ENCODE results near the gene PGRMC1. TPM values are rescaled to one million over a fixed set of nuclear protein-coding genes. Genes with fewer than 3 reads are reported as not detected.
A peak's percentile ranks its signal among the peaks of the same experiment; 100 is the strongest.

PGRMC1 gene
- polyA plus RNA-seq, 1 donor (not counting 4 experiments of a cell fraction or from before 2014, with no cell fraction given), result 74.3 TPM

DNA sequence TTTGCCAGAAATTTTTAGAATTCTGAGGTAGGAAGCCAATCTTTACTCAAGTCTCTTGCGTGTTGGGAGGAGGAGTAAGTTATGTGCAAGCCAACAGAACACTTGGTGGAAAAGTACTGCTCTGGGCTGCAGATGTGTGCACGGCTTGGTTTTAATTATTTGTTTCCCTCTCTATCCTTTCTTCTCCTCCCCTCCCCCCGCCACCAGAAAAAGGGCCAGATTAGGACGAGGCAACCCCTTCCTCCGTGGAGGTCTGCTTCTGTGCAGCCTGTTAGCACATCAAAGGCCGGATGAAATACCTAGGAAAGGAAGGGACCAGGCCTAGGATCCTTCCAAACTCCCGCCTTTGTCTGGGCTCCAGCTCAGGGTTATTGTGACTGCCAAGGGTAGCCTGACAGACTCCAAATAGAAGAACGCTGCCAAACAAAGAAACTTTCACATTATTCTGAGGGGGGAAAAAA, 1.0 kb upstream of the PGRMC1 start:
- no peak for FAIRE-seq
- no peak overlapping the region for H3K4me2 ChIP-seq (ENCODE audit: control insufficient read depth, extremely low read depth, insufficient read depth, low read depth, low read length)
- no peak for DNase-seq (ENCODE audit: low read depth, low spot score)
- no peaks in the 10 kb centered on the region for H3K9me3 ChIP-seq (ENCODE audit: control insufficient read depth, low read depth, low read length)
- H2AFZ ChIP-seq (ENCODE audit: control insufficient read depth, low read length), result no peak overlapping the region
- H3K27me3 ChIP-seq (ENCODE audit: control insufficient read depth, extremely low read depth, insufficient read depth, low read length), result no peaks in the 10 kb centered on the region
- no peaks in the 10 kb centered on the region for H4K20me1 ChIP-seq (ENCODE audit: control insufficient read depth, extremely low read depth, insufficient read depth, low read length)
- H3K9ac ChIP-seq (ENCODE audit: control insufficient read depth, extremely low read depth, insufficient read depth, low read length), result no peak overlapping the region
- no peaks in the 10 kb centered on the region for H3K36me3 ChIP-seq (ENCODE audit: control insufficient read depth in 2 of 2, extremely low read depth in 1 of 2, insufficient read depth in 2 of 2, low read length in 2 of 2)
- H3K27ac ChIP-seq (ENCODE audit: control insufficient read depth, insufficient read depth, low read length), result no peak overlapping the region
- TF ChIP-seq EZH2 (IDR thresholded peaks at IDR 0.05; ENCODE audit: low read length), result no peak
- TF ChIP-seq CTCF (optimal IDR thresholded peaks at IDR 0.05 in 1 of 3, IDR thresholded peaks at IDR 0.05 in 1 of 3, conservative IDR thresholded peaks at IDR 0.05 in 1 of 3; ENCODE audit: extremely low read depth in 1 of 3, insufficient read depth in 2 of 3, low read length in 3 of 3), result no peak
- peaks cover 27% of the 10 kb centered on the region for H3K79me2 ChIP-seq (ENCODE audit: control insufficient read depth, insufficient read depth, low read length)
- no peak overlapping the region for H3K4me3 ChIP-seq (ENCODE audit: control insufficient read depth in 2 of 3, extremely low read depth in 1 of 3, insufficient read depth in 2 of 3, low read depth in 1 of 3, low read length in 3 of 3)
- no peaks in the 10 kb centered on the region for H3K9me1 ChIP-seq (ENCODE audit: control insufficient read depth, extremely low read depth, insufficient read depth, low read length)
- H3K4me1 ChIP-seq (ENCODE audit: control insufficient read depth, extremely low read depth, insufficient read depth, low read length), result peaks cover 3% of the 10 kb centered on the region
- dilution Hi-C loops (cut with MboI; ENCODE audit: extremely low pct_ligation_motif_present, low sequenced_read_pairs), result no loop called here

DNA sequence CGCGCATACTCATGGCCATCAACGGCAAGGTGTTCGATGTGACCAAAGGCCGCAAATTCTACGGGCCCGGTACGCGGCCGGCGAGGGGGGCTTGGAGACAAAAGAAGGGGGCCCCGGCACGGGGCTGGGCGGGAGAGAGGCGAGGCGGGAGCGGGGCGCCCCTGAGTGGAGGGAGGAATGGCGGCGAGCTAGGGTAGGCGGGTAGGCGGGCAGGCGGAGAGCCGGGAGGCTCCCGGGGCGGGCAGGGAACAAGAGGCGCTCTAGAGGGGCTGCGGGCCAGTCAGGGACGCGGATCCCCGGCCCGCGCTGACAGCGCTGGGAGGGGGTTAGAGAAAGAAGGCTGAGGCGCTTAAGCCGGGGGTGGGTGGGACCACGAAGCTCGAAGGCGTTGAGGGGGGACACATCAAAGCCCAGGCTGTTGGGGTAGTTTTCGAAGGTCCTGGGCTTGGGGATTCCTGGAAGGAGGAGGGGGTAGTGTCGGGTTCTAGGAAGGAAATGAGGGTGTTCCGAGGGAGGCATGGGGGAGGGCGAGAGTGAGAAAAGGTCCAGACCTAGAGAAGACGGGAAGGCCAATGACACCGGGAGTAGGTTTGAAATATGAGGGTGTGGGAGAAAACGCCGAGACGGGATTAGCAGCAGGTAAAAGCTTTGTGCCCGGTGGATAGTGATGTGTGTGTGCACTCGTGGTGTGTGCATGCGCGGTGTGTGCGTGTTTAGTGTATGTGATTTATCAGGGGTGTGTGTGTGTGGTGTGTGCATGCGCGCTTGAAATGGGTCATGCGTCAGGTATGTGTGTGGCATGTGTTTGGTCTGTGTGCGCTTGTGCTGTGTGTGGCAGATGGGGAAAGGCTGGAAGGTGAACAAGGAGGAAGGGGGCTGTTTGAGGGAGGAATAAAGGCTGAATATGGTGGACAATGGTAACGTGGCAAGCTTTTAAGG, 807 bp downstream of the PGRMC1 start:
- peak overlapping the region; percentile 66 for H2AFZ ChIP-seq (ENCODE audit: control insufficient read depth, low read length)
- FAIRE-seq, result peak; percentile 87
- peaks cover 28% of the 10 kb centered on the region for H3K79me2 ChIP-seq (ENCODE audit: control insufficient read depth, insufficient read depth, low read length)

More for the DNA sequence above, 807 bp downstream of the PGRMC1 start:
- peak overlapping the region; percentile 77 for H3K9ac ChIP-seq (ENCODE audit: control insufficient read depth, extremely low read depth, insufficient read depth, low read length)
- peak overlapping the region; percentile 54 to 74 (median 71) for H3K4me3 ChIP-seq (ENCODE audit: control insufficient read depth in 2 of 3, extremely low read depth in 1 of 3, insufficient read depth in 2 of 3, low read depth in 1 of 3, low read length in 3 of 3)
- H3K27ac ChIP-seq (ENCODE audit: control insufficient read depth, insufficient read depth, low read length), result peak overlapping the region; percentile 52
- dilution Hi-C loops (cut with MboI; ENCODE audit: extremely low pct_ligation_motif_present, low sequenced_read_pairs), result no loop called here
- peaks cover 3% of the 10 kb centered on the region for H3K4me1 ChIP-seq (ENCODE audit: control insufficient read depth, extremely low read depth, insufficient read depth, low read length)
- no peaks in the 10 kb centered on the region for H4K20me1 ChIP-seq (ENCODE audit: control insufficient read depth, extremely low read depth, insufficient read depth, low read length)
- H3K9me1 ChIP-seq (ENCODE audit: control insufficient read depth, extremely low read depth, insufficient read depth, low read length), result no peaks in the 10 kb centered on the region
- H3K36me3 ChIP-seq (ENCODE audit: control insufficient read depth in 2 of 2, extremely low read depth in 1 of 2, insufficient read depth in 2 of 2, low read length in 2 of 2), result no peaks in the 10 kb centered on the region
- no peaks in the 10 kb centered on the region for H3K27me3 ChIP-seq (ENCODE audit: control insufficient read depth, extremely low read depth, insufficient read depth, low read length)
- TF ChIP-seq EZH2 (IDR thresholded peaks at IDR 0.05; ENCODE audit: low read length) (no peak), CTCF (optimal IDR thresholded peaks at IDR 0.05 in 1 of 3, IDR thresholded peaks at IDR 0.05 in 1 of 3, conservative IDR thresholded peaks at IDR 0.05 in 1 of 3; ENCODE audit: extremely low read depth in 1 of 3, insufficient read depth in 2 of 3, low read length in 3 of 3) (no peak)
- peak; percentile 26 for DNase-seq (ENCODE audit: low read depth, low spot score)
- H3K9me3 ChIP-seq (ENCODE audit: control insufficient read depth, low read depth, low read length), result no peaks in the 10 kb centered on the region
- H3K4me2 ChIP-seq (ENCODE audit: control insufficient read depth, extremely low read depth, insufficient read depth, low read depth, low read length), result peak overlapping the region; percentile 67

Measured in keratinocyte (primary cell).